ENCODE measurements around the gene POU6F2. TPM values are rescaled to one million over a fixed set of nuclear protein-coding genes. Genes with fewer than 3 reads are reported as not detected.

POU6F2 gene
- total RNA-seq, 1 experiment from 2014 or later: 2.9 TPM

GRCh38 chr7:39259391-39260003, 281.8 kb downstream of the POU6F2 start:
- peak; percentile 21 for DNase-seq (ENCODE audit: low spot score)
- Mint-ChIP-seq H3K4me3 (no peak overlapping the region), H3K36me3 (no peaks in the 10 kb centered on the region), H3K27me3 (ENCODE audit: low read depth) (no peaks in the 10 kb centered on the region), H3K9me3 (no peaks in the 10 kb centered on the region), H3K27ac (0 out of 2 replicates have a peak overlapping the region, but pooled peaks have one; percentile 69), H3K4me1 (peaks cover 21% of the 10 kb centered on the region)
- ChIA-PET CTCF (no interaction called here), POLR2A (no interaction called here)
- TF ChIP-seq OVOL2 (CRISPR knock-in tag; IDR thresholded peaks at IDR 0.05; ENCODE audit: borderline replicate concordance) (no peak), TEAD4 (CRISPR knock-in tag; IDR thresholded peaks at IDR 0.05) (no peak), EMX1 (CRISPR knock-in tag; IDR thresholded peaks at IDR 0.05) (no peak), NR2C2 (CRISPR knock-in tag; IDR thresholded peaks at IDR 0.05) (no peak), STAT6 (CRISPR knock-in tag; conservative IDR thresholded peaks at IDR 0.05; ENCODE audit: low read depth) (no peak)
- peak; percentile 74 for ATAC-seq

- Mint-ChIP-seq H3K27me3 (ENCODE audit: low read depth) (no peaks in the 10 kb centered on the region), H3K4me1 (peaks cover 28% of the 10 kb centered on the region), H3K36me3 (no peaks in the 10 kb centered on the region), H3K9me3 (no peaks in the 10 kb centered on the region), H3K4me3 (no peak overlapping the region), H3K27ac (no peak overlapping the region)
- no peak for DNase-seq (ENCODE audit: low spot score)
- CTCF ChIA-PET: no interaction called here
- ATAC-seq: no peak
- POLR2A ChIA-PET: no interaction called here
- TF ChIP-seq SMAD3 (CRISPR knock-in tag; IDR thresholded peaks at IDR 0.05; ENCODE audit: borderline replicate concordance) (no peak), ZBTB21 (CRISPR knock-in tag; IDR thresholded peaks at IDR 0.05; ENCODE audit: borderline replicate concordance) (0 out of 2 replicates have a peak, but pooled peaks have one; percentile 21)
Measured at GRCh38 chr7:39260279-39260844, 282.7 kb downstream of the POU6F2 start.

GRCh38 chr7:39261771-39262170, 284.1 kb downstream of the POU6F2 start:
- POLR2A ChIA-PET: no interaction called here
- Mint-ChIP-seq H3K9me3 (no peaks in the 10 kb centered on the region), H3K27ac (no peak overlapping the region), H3K27me3 (ENCODE audit: low read depth) (no peaks in the 10 kb centered on the region), H3K4me3 (no peak overlapping the region), H3K4me1 (peaks cover 31% of the 10 kb centered on the region), H3K36me3 (no peaks in the 10 kb centered on the region)
- DNase-seq (ENCODE audit: low spot score) (no peak), ATAC-seq (no peak)
- CTCF ChIA-PET: no interaction called here
- no peak for TF ChIP-seq TEAD4 (CRISPR knock-in tag; IDR thresholded peaks at IDR 0.05)
- TF ChIP-seq SMAD3 (CRISPR knock-in tag; IDR thresholded peaks at IDR 0.05; ENCODE audit: borderline replicate concordance): no peak
- no peak for TF ChIP-seq ATF1 (CRISPR knock-in tag; IDR thresholded peaks at IDR 0.05)
- no peak for TF ChIP-seq ZMAT4 (CRISPR knock-in tag; IDR thresholded peaks at IDR 0.05)
- no peak for TF ChIP-seq FOXK1 (CRISPR knock-in tag; IDR thresholded peaks at IDR 0.05)
- TF ChIP-seq MXD4 (CRISPR knock-in tag; IDR thresholded peaks at IDR 0.05; ENCODE audit: borderline replicate concordance): no peak
- TF ChIP-seq AR (CRISPR knock-in tag; IDR thresholded peaks at IDR 0.05): no peak
- TF ChIP-seq NFE2L1 (CRISPR knock-in tag; IDR thresholded peaks at IDR 0.05): no peak
- no peak for TF ChIP-seq ZNF512 (CRISPR knock-in tag; IDR thresholded peaks at IDR 0.05; ENCODE audit: borderline replicate concordance)
- no peak for TF ChIP-seq TCF7 (CRISPR knock-in tag; IDR thresholded peaks at IDR 0.05; ENCODE audit: low read depth)
- TF ChIP-seq STAT6 (CRISPR knock-in tag; conservative IDR thresholded peaks at IDR 0.05; ENCODE audit: low read depth): no peak
- no peak for TF ChIP-seq ZNF423 (CRISPR knock-in tag; IDR thresholded peaks at IDR 0.05)
- no peak for TF ChIP-seq HMGXB4 (CRISPR knock-in tag; IDR thresholded peaks at IDR 0.05)
